Natural killer cell (primary cell): ENCODE measurements around the gene CAPN13. TPM values are rescaled to one million over a fixed set of nuclear protein-coding genes. Genes with fewer than 3 reads are reported as not detected.

Experiments
- ATAC-seq, 3 donors: fragments of 150-1000 bp in 2 of 3; fragments of 200-7000 bp in 1 of 3; cut with Tn5 transposase; 1 replicate in 1 of 3; 2 replicates in 2 of 3; pipeline ENCODE4 v1.10.0; 2021; ENCODE audit warnings: mild to moderate bottlenecking in 2 of 3, moderate library complexity in 2 of 3
- DNase-seq, 2 donors: peaks; one replicate each; pipeline versions ENCODE4 v3.0.0 to v3.0.0-alpha.2; 2013 to 2021; ENCODE audit warnings: mixed read lengths in 1 of 2
- H3K27ac ChIP-seq: one replicate; pipeline ENCODE4 v1.5.1; 2013; ENCODE audit warnings: mild to moderate bottlenecking, low read length
- H3K27me3 ChIP-seq: one replicate; pipeline ENCODE4 v1.6.1; 2013; ENCODE audit warnings: low read length; ENCODE audit not compliant: control insufficient read depth, insufficient read depth
- H3K36me3 ChIP-seq: one replicate; pipeline ENCODE4 v1.6.1; 2013; ENCODE audit warnings: low read length; ENCODE audit not compliant: control insufficient read depth, insufficient read depth
- H3K4me1 ChIP-seq: one replicate; pipeline ENCODE4 v1.6.1; 2013; ENCODE audit warnings: low read length; ENCODE audit not compliant: control insufficient read depth, insufficient read depth
- H3K4me3 ChIP-seq: one replicate; pipeline ENCODE4 v1.5.1; 2013; ENCODE audit warnings: low read length
- H3K9me3 ChIP-seq: one replicate; pipeline ENCODE4 v1.6.1; 2013; ENCODE audit warnings: low read length; ENCODE audit not compliant: control insufficient read depth, insufficient read depth
- H3K27ac Mint-ChIP-seq, 2 donors: one replicate each; pipeline ENCODE4 v1.8.0; 2022; ENCODE audit warnings: mild to moderate bottlenecking in 2 of 2, mixed read lengths in 2 of 2, moderate library complexity in 1 of 2
- H3K27me3 Mint-ChIP-seq, 2 donors: one replicate each; pipeline ENCODE4 v1.8.0; 2022; ENCODE audit warnings: low read depth in 2 of 2, mixed read lengths in 2 of 2
- H3K36me3 Mint-ChIP-seq: one replicate; pipeline ENCODE4 v1.8.0; 2022; ENCODE audit warnings: mixed read lengths
- H3K4me1 Mint-ChIP-seq, 2 donors: one replicate each; pipeline ENCODE4 v1.8.0; 2022; ENCODE audit warnings: mixed read lengths in 2 of 2
- H3K4me3 Mint-ChIP-seq: one replicate; pipeline ENCODE4 v1.8.0; 2022; ENCODE audit warnings: mild to moderate bottlenecking, moderate library complexity, mixed read lengths
- H3K9me3 Mint-ChIP-seq, 2 donors: one replicate each; pipeline ENCODE4 v1.8.0; 2022; ENCODE audit warnings: mixed read lengths in 2 of 2
- WGBS: methylation state at CpG from one replicate; pipeline ENCODE4 v1.1.7; 2013; ENCODE audit warnings: missing lambda C conversion rate; ENCODE audit not compliant: insufficient coverage; 5-methylcytosine and 5-hydroxymethylcytosine counted together
- intact Hi-C: fragments of 100-400 bp; cut with micrococcal nuclease; formaldehyde crosslinking; loops from one replicate; pipeline ENCODE4 v1.14.2; 2022
- total RNA-seq, 4 donors: library from RNA; stranded (reverse); fragments of 120-200 nt in 1 of 4; gene quantifications; one replicate each; pipeline versions ENCODE4 v1.2.3 to v1.2.4, GENCODE V29; 2013 to 2022
- TF ChIP-seq, protein P1 (sequence below): fragments of 200-600 bp; IDR thresholded peaks from one replicate; pipeline ENCODE4 v1.8.0; 2022; ENCODE audit warnings: antibody characterized with exemption

CAPN13 gene
- total RNA-seq, 3 donors from 2014 or later (not counting 1 experiment from before 2014, with no cell fraction given) = not detected

- 82% methylated on average over 12 of the region's 12 CpGs for whole genome bisulfite sequencing
- Mint-ChIP-seq H3K27ac (no peak overlapping the region), H3K9me3 (no peaks in the 10 kb centered on the region), H3K4me1 (no peaks in the 10 kb centered on the region), H3K27me3 (peaks cover 14 to 28% of the 10 kb centered on the region in 2 donors), H3K4me3 (no peak overlapping the region), H3K36me3 (no peaks in the 10 kb centered on the region)
- no peak for DNase-seq
- no peaks in the 10 kb centered on the region for H3K9me3 ChIP-seq
- no peaks in the 10 kb centered on the region for H3K4me1 ChIP-seq
- no peak overlapping the region for H3K4me3 ChIP-seq
- ATAC-seq = no peak
- H3K36me3 ChIP-seq = no peaks in the 10 kb centered on the region
- H3K27ac ChIP-seq = no peak overlapping the region
- no peaks in the 10 kb centered on the region for H3K27me3 ChIP-seq
- TF ChIP-seq, protein P1, sequence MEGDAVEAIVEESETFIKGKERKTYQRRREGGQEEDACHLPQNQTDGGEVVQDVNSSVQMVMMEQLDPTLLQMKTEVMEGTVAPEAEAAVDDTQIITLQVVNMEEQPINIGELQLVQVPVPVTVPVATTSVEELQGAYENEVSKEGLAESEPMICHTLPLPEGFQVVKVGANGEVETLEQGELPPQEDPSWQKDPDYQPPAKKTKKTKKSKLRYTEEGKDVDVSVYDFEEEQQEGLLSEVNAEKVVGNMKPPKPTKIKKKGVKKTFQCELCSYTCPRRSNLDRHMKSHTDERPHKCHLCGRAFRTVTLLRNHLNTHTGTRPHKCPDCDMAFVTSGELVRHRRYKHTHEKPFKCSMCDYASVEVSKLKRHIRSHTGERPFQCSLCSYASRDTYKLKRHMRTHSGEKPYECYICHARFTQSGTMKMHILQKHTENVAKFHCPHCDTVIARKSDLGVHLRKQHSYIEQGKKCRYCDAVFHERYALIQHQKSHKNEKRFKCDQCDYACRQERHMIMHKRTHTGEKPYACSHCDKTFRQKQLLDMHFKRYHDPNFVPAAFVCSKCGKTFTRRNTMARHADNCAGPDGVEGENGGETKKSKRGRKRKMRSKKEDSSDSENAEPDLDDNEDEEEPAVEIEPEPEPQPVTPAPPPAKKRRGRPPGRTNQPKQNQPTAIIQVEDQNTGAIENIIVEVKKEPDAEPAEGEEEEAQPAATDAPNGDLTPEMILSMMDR = no peak
- intact Hi-C loops = no loop called here
Observed at GRCh38 chr2:30786923-30787685, 20.1 kb downstream of the CAPN13 start.

DNA sequence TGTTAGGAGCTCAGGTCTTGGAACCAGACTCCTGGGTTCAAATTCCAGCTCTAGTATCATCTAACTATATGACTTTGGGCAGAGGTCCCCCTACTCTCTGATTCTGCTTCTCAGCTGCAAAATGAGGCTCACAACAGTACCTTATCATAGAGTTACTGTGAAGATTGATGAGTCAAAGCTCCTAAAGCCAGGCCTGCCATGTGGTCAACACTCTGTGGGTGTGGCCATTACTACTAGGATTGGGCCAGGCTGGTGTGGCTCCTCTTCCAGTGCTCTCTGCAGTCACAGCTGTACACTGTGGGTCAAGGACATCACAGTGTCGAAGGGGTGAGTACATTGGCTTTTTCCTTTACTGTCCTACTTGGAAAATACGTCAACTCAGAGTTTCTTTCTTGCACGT is 22.6 kb downstream of the CAPN13 start:
- TF ChIP-seq, protein P1 = no peak
- Histone ChIP-seq H3K27ac (no peak overlapping the region), H3K27me3 (no peaks in the 10 kb centered on the region), H3K4me1 (no peaks in the 10 kb centered on the region), H3K9me3 (no peaks in the 10 kb centered on the region), H3K36me3 (no peaks in the 10 kb centered on the region), H3K4me3 (no peak overlapping the region)
- 87% methylated on average over 3 of the region's 3 CpGs for WGBS
- no peak for DNase-seq
- peaks cover 6 to 20% of the 10 kb centered on the region in 2 donors for H3K27me3 Mint-ChIP-seq
- no peaks in the 10 kb centered on the region for H3K36me3 Mint-ChIP-seq
- no peak overlapping the region for H3K4me3 Mint-ChIP-seq
- ATAC-seq = no peak
- intact Hi-C loops = no loop called here
- H3K9me3 Mint-ChIP-seq = no peaks in the 10 kb centered on the region
- no peaks in the 10 kb centered on the region for H3K4me1 Mint-ChIP-seq
- H3K27ac Mint-ChIP-seq = no peak overlapping the region

DNA sequence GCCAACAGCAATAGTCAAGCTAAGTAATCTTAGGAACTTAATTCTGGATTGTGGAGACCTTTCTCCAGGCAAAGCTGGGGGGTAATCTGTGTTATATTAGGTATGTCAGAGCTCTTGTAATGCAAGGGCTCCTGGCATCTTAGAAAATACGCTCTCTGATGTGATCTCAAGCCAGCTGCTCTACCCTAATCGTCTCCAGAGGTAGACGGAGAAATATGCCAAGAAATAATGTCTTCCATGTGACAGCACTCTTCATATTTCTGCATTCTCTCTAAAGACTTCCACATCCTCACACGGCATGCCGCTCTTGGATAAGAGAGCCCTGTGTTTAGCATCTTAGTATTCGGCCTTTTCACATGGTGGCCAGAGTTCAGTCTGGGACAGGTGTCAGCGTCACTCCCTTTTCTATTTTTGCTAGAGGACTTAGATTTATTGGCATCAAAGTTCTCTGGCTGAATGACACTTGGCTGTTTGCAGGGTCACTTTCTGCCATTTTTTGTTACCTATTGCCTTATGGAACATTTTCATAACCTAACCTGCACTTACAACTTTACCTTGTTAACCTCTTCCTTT is 25.2 kb downstream of the CAPN13 start:
- no peak overlapping the region for H3K4me3 ChIP-seq
- intact Hi-C loops = no loop called here
- no peaks in the 10 kb centered on the region for H3K36me3 Mint-ChIP-seq
- no peaks in the 10 kb centered on the region for H3K4me1 ChIP-seq
- no peak for ATAC-seq
- H3K4me1 Mint-ChIP-seq = no peaks in the 10 kb centered on the region
- H3K27ac Mint-ChIP-seq = no peak overlapping the region
- WGBS = 80% methylated on average over 7 of the region's 7 CpGs
- H3K27ac ChIP-seq = no peak overlapping the region
- no peaks in the 10 kb centered on the region for H3K9me3 Mint-ChIP-seq
- no peaks in the 10 kb centered on the region for H3K36me3 ChIP-seq
- H3K27me3 Mint-ChIP-seq = peaks cover 0 to 18% of the 10 kb centered on the region in 2 donors
- no peaks in the 10 kb centered on the region for H3K9me3 ChIP-seq
- TF ChIP-seq, protein P1 = no peak
- DNase-seq = no peak
- no peaks in the 10 kb centered on the region for H3K27me3 ChIP-seq
- H3K4me3 Mint-ChIP-seq = no peak overlapping the region
